ENCODE data around the gene CHDH.
A peak's percentile ranks its signal among the peaks of the same experiment; 100 is the strongest.

The CHDH gene

GRCh38 chr3:53880396-53881345 lies 34.5 kb upstream of the CHDH start:
- peaks cover 22% of the 10 kb centered on the region for H3K36me3 ChIP-seq (ENCODE audit: control insufficient read depth, insufficient read depth, low read length)

GRCh38 chr3:53865732-53866499 lies 19.7 kb upstream of the CHDH start:
- no peaks in the 10 kb centered on the region for H3K4me1 ChIP-seq (ENCODE audit: control insufficient read depth, insufficient read depth, low read length)
- H3K9ac ChIP-seq (ENCODE audit: low read length): no peak overlapping the region
- no peaks in the 10 kb centered on the region for H3K27me3 ChIP-seq (ENCODE audit: control insufficient read depth, insufficient read depth, low read length)
- no peak overlapping the region for H3K27ac ChIP-seq (ENCODE audit: low read depth, low read length)
- no peak overlapping the region for H3K4me3 ChIP-seq (ENCODE audit: low read length)
- H3K36me3 ChIP-seq (ENCODE audit: control insufficient read depth, insufficient read depth, low read length): peaks cover 26% of the 10 kb centered on the region

More at GRCh38 chr3:53880396-53881345, 34.5 kb upstream of the CHDH start:
- Histone ChIP-seq H3K27me3 (ENCODE audit: control insufficient read depth, insufficient read depth, low read length) (no peaks in the 10 kb centered on the region), H3K4me1 (ENCODE audit: control insufficient read depth, insufficient read depth, low read length) (peaks cover 6% of the 10 kb centered on the region), H3K27ac (ENCODE audit: low read depth, low read length) (no peak overlapping the region), H3K9ac (ENCODE audit: low read length) (no peak overlapping the region), H3K4me3 (ENCODE audit: low read length) (peak overlapping the region; percentile 98)

GRCh38 chr3:53863145-53863544 lies 16.9 kb upstream of the CHDH start:
- H3K27ac ChIP-seq (ENCODE audit: low read depth, low read length): no peak overlapping the region
- H3K27me3 ChIP-seq (ENCODE audit: control insufficient read depth, insufficient read depth, low read length): no peaks in the 10 kb centered on the region
- H3K36me3 ChIP-seq (ENCODE audit: control insufficient read depth, insufficient read depth, low read length): peaks cover 14% of the 10 kb centered on the region
- no peaks in the 10 kb centered on the region for H3K4me1 ChIP-seq (ENCODE audit: control insufficient read depth, insufficient read depth, low read length)
- H3K4me3 ChIP-seq (ENCODE audit: low read length): no peak overlapping the region
- no peak overlapping the region for H3K9ac ChIP-seq (ENCODE audit: low read length)

- no peak overlapping the region for H3K4me3 ChIP-seq (ENCODE audit: low read length)
- H3K4me1 ChIP-seq (ENCODE audit: control insufficient read depth, insufficient read depth, low read length): no peaks in the 10 kb centered on the region
- H3K27ac ChIP-seq (ENCODE audit: low read depth, low read length): no peak overlapping the region
- H3K27me3 ChIP-seq (ENCODE audit: control insufficient read depth, insufficient read depth, low read length): no peaks in the 10 kb centered on the region
- peaks cover 14% of the 10 kb centered on the region for H3K36me3 ChIP-seq (ENCODE audit: control insufficient read depth, insufficient read depth, low read length)
- no peak overlapping the region for H3K9ac ChIP-seq (ENCODE audit: low read length)
These were observed 16.0 kb upstream of the CHDH start for GRCh38 chr3:53862241-53862640.

GRCh38 chr3:53860196-53860595 lies 14.0 kb upstream of the CHDH start:
- no peak overlapping the region for H3K9ac ChIP-seq (ENCODE audit: low read length)
- H3K27me3 ChIP-seq (ENCODE audit: control insufficient read depth, insufficient read depth, low read length): no peaks in the 10 kb centered on the region
- no peaks in the 10 kb centered on the region for H3K4me1 ChIP-seq (ENCODE audit: control insufficient read depth, insufficient read depth, low read length)
- H3K4me3 ChIP-seq (ENCODE audit: low read length): no peak overlapping the region
- no peak overlapping the region for H3K27ac ChIP-seq (ENCODE audit: low read depth, low read length)
- peaks cover 9% of the 10 kb centered on the region for H3K36me3 ChIP-seq (ENCODE audit: control insufficient read depth, insufficient read depth, low read length)

- no peak overlapping the region for H3K27ac ChIP-seq (ENCODE audit: low read depth, low read length)
- no peak overlapping the region for H3K9ac ChIP-seq (ENCODE audit: low read length)
- no peaks in the 10 kb centered on the region for H3K4me1 ChIP-seq (ENCODE audit: control insufficient read depth, insufficient read depth, low read length)
- no peaks in the 10 kb centered on the region for H3K27me3 ChIP-seq (ENCODE audit: control insufficient read depth, insufficient read depth, low read length)
- no peak overlapping the region for H3K4me3 ChIP-seq (ENCODE audit: low read length)
- H3K36me3 ChIP-seq (ENCODE audit: control insufficient read depth, insufficient read depth, low read length): peaks cover 4% of the 10 kb centered on the region
These were observed 13.0 kb upstream of the CHDH start for GRCh38 chr3:53859178-53859577.

GRCh38 chr3:53858096-53858741 lies 12.0 kb upstream of the CHDH start:
- peaks cover 4% of the 10 kb centered on the region for H3K36me3 ChIP-seq (ENCODE audit: control insufficient read depth, insufficient read depth, low read length)
- H3K9ac ChIP-seq (ENCODE audit: low read length): no peak overlapping the region
- no peak overlapping the region for H3K27ac ChIP-seq (ENCODE audit: low read depth, low read length)
- no peaks in the 10 kb centered on the region for H3K4me1 ChIP-seq (ENCODE audit: control insufficient read depth, insufficient read depth, low read length)
- no peak overlapping the region for H3K4me3 ChIP-seq (ENCODE audit: low read length)
- no peaks in the 10 kb centered on the region for H3K27me3 ChIP-seq (ENCODE audit: control insufficient read depth, insufficient read depth, low read length)

GRCh38 chr3:53856964-53857363 lies 10.7 kb upstream of the CHDH start:
- peaks cover 4% of the 10 kb centered on the region for H3K36me3 ChIP-seq (ENCODE audit: control insufficient read depth, insufficient read depth, low read length)
- H3K4me1 ChIP-seq (ENCODE audit: control insufficient read depth, insufficient read depth, low read length): no peaks in the 10 kb centered on the region
- no peak overlapping the region for H3K27ac ChIP-seq (ENCODE audit: low read depth, low read length)
- H3K4me3 ChIP-seq (ENCODE audit: low read length): no peak overlapping the region
- no peaks in the 10 kb centered on the region for H3K27me3 ChIP-seq (ENCODE audit: control insufficient read depth, insufficient read depth, low read length)
- H3K9ac ChIP-seq (ENCODE audit: low read length): no peak overlapping the region

DNA sequence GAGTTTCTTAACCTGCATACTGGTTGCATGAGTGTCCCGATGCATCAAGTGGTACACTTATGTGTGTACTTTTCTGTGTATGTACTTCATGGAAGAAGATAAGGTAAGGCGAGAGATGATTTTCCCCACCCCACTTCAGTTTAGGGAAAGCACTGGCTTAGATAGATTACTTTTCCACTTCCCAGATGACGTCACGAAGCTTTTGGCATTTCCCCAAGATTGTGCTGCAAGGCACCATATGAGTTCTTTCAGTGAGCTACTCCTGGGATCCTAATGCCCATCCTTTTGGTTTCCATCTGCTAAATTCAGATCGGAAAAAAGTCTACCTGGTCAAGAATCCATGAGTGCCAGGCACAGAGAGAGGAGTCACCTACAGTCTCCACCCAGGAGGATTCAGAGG lies 4.7 kb upstream of the CHDH start:
- no peaks in the 10 kb centered on the region for H3K27me3 ChIP-seq (ENCODE audit: control insufficient read depth, insufficient read depth, low read length)
- H3K4me3 ChIP-seq (ENCODE audit: low read length): no peak overlapping the region
- H3K4me1 ChIP-seq (ENCODE audit: control insufficient read depth, insufficient read depth, low read length): no peaks in the 10 kb centered on the region
- H3K36me3 ChIP-seq (ENCODE audit: control insufficient read depth, insufficient read depth, low read length): no peaks in the 10 kb centered on the region
- H3K9ac ChIP-seq (ENCODE audit: low read length): no peak overlapping the region
- H3K27ac ChIP-seq (ENCODE audit: low read depth, low read length): no peak overlapping the region

DNA sequence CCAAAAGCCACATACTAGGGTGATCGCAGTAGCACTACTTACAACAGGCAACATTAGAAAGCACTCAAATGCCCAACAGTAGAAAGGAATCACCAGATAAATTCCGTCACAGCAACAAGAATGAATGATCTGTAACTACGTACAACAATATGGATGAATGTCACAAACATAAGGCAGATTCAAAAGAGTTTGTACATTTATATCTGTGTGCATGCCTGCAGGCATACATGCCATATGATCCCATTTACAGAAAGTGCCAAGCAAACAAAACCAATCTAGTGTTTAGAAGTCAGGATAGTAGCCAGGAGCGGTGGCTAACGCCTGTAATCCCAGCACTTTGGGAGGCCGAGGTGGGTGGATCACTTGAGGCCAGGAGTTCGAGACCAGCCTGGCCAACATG lies 3.7 kb upstream of the CHDH start:
- no peak overlapping the region for H3K27ac ChIP-seq (ENCODE audit: low read depth, low read length)
- H3K4me1 ChIP-seq (ENCODE audit: control insufficient read depth, insufficient read depth, low read length): no peaks in the 10 kb centered on the region
- H3K27me3 ChIP-seq (ENCODE audit: control insufficient read depth, insufficient read depth, low read length): no peaks in the 10 kb centered on the region
- H3K4me3 ChIP-seq (ENCODE audit: low read length): no peak overlapping the region
- H3K9ac ChIP-seq (ENCODE audit: low read length): no peak overlapping the region
- no peaks in the 10 kb centered on the region for H3K36me3 ChIP-seq (ENCODE audit: control insufficient read depth, insufficient read depth, low read length)

DNA sequence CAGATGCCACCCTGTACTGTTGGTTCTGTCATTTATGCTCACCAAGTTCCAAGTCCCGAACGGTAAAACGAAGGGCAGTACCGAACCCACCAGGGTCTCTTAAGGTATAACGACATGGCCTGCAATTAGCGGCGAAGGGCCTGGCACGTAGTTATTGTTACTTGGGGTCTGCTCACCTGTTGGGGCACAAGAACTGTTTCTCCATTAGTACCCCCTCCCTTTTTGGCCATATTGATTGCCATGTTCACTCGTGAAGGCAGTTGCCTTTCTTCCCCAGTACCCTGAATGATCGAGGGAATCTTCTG lies 584 bp upstream of the CHDH start:
- peak overlapping the region; percentile 65 for H3K4me3 ChIP-seq (ENCODE audit: low read length)

DNA sequence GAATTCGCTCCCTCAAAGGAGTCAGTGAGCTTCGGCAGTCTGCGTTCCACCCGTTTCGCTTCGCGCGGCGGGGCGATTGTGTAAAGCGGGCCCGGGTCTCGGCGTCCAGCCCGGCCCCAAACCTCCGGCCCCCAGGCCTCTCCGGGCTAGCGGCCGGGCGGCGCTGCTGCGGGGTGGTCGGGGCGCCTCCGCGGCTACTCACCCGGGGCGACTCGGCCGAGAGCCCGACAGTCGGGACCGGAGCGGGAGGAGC lies 412 bp downstream of the CHDH start:
- no peak overlapping the region for H3K27ac ChIP-seq (ENCODE audit: low read depth, low read length)
- no peaks in the 10 kb centered on the region for H3K4me1 ChIP-seq (ENCODE audit: control insufficient read depth, insufficient read depth, low read length)
- peak overlapping the region; percentile 65 for H3K4me3 ChIP-seq (ENCODE audit: low read length)
- no peaks in the 10 kb centered on the region for H3K36me3 ChIP-seq (ENCODE audit: control insufficient read depth, insufficient read depth, low read length)
- no peaks in the 10 kb centered on the region for H3K27me3 ChIP-seq (ENCODE audit: control insufficient read depth, insufficient read depth, low read length)
- peak overlapping the region; percentile 10 for H3K9ac ChIP-seq (ENCODE audit: low read length)

More for the DNA sequence above, 584 bp upstream of the CHDH start:
- Histone ChIP-seq H3K27me3 (ENCODE audit: control insufficient read depth, insufficient read depth, low read length) (no peaks in the 10 kb centered on the region), H3K4me1 (ENCODE audit: control insufficient read depth, insufficient read depth, low read length) (no peaks in the 10 kb centered on the region), H3K9ac (ENCODE audit: low read length) (no peak overlapping the region), H3K36me3 (ENCODE audit: control insufficient read depth, insufficient read depth, low read length) (no peaks in the 10 kb centered on the region), H3K27ac (ENCODE audit: low read depth, low read length) (no peak overlapping the region)

All from rectal smooth muscle tissue (tissue), 1 donor.